Measurements from ENCODE around the gene RHOH. TPM values are rescaled to one million over a fixed set of nuclear protein-coding genes. Genes with fewer than 3 reads are reported as not detected.

The RHOH gene
- total RNA-seq, 1 donor from 2014 or later: 0.38 TPM

DNA sequence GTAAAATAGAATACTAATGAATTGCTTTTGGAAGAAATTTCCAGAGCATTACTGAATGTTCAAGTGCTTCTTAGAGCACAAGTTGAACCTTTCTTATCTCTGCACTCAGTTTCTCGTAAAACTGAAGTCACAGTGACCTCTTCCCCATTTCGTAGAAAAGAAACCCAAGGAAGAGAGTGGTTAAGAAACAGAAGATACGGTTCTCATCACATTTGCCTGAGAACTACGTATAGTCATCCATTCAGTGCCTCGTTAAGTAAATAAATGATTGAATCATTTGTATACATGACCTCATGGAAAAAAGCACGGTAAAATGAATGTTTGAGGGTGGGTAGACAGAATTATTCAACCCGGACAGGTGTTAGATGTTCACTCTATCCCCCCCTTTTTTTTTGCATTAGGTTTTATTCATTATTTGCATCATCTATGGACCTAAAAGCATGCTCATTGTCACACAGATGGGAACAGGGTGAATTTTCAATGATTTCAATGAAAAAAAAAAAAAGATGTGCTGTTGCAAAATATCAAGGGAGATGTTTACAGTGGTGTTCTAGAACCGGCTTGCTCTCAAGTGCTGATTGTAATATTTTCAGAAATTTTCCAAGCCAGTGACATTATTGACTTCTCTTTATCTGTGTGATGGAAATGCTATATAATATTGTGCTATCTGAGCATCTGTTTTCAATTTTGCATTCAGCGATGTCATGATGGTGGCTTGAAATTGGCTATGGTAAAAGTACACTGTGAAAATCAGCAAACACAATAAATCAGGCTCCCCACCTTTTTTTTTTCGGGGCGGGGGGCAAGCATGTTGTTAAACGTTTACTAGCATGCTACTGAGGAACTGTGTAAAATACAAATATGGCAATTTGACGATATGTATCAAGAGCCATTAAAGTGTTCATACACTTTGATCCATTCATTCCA lies 4.3 kb downstream of the RHOH start:
- intact Hi-C loops (cut with DNase I): no loop called here
- DNase-seq: no peak
- no peak for ATAC-seq (ENCODE audit: poor library complexity)

GRCh38 chr4:40201898-40202297 lies 5.1 kb downstream of the RHOH start:
- ATAC-seq (ENCODE audit: poor library complexity) (no peak), DNase-seq (no peak)
- intact Hi-C loops (cut with DNase I): no loop called here

- no peak for ATAC-seq (ENCODE audit: poor library complexity)
- no peak for DNase-seq
- intact Hi-C loops (cut with DNase I): no loop called here
Measured at GRCh38 chr4:40202474-40202873, 5.6 kb downstream of the RHOH start.

DNA sequence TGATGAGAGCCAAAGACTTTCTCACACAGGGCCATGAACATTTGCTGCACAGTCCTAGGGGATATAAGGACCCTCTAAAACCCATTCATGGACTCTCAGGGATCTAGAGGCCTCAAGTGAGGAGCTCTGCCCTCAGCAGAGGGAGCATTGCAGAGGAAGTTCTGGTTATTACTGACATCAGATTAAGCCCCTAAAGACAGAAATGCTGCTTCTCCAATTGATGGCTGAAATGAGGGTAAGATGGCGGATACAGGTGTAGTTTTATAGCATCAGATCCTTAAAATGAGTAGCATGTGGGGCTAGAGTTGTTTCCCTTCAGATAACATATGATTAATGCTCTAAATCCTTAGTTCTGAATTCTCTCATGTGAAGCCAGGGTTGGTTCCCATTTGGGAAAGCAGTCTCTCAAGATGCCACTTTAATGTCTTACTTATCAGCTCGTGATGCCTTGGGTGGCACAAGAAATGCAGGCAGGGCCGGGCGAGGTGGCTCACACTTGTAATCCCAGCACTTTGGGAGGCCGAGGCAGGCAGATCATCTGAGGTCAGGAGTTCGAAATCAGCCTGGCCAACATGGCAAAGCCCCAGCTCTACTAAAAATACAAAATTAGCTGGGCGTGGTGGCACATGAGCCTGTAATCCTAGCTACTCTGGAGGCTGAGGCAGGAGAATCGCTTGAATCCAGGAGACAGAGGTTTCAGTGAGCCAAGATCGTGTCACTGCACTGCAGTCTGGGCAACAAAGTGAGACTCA lies 7.9 kb downstream of the RHOH start:
- no peak for ATAC-seq (ENCODE audit: poor library complexity)
- intact Hi-C loops (cut with DNase I): no loop called here
- DNase-seq: no peak

- DNase-seq: no peak
- no peak for ATAC-seq (ENCODE audit: poor library complexity)
- intact Hi-C loops (cut with DNase I): no loop called here
Measured at GRCh38 chr4:40205259-40206198, 8.7 kb downstream of the RHOH start.

GRCh38 chr4:40206426-40206825 lies 9.6 kb downstream of the RHOH start:
- intact Hi-C loops (cut with DNase I): no loop called here
- DNase-seq (no peak), ATAC-seq (ENCODE audit: poor library complexity) (no peak)

DNA sequence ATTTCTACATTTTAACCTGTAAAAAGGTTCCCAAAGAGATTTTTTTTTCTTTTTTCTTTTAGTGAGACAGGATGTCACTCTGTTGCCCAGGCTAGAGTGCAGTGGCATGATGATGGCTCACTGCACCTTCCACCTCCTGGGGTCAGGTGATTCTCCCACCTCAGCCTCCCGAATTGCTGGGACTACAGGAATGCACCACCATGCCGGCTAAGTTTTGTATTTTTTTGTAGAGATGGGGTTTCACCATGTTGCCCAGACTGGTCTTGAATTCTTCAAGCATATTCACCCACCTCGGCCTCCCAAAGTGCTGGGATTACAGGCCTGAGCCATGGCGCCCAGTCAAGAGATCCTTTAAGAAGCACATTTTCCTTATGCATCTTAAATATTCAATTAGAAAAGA lies 12.6 kb downstream of the RHOH start:
- no peak for DNase-seq
- ATAC-seq (ENCODE audit: poor library complexity): no peak
- intact Hi-C loops (cut with DNase I): no loop called here

DNA sequence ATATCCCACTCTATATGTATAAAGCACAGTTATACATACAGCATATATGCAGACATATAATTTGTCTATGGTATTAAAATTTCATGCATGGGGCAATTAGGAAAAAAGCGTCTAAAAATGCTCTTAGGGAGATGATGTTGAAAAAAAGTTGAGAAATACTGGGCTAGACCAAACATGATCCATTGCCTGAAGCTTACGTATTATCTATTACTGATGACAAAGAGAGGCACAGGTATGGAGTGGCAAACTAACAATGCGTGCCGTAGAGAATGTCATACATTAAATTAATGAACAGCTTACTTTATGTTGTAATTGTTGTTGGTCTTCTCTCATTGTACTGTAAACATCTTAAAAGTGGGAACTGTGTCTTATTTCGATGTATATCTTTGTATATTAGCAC lies 13.9 kb downstream of the RHOH start:
- DNase-seq: no peak
- ATAC-seq (ENCODE audit: poor library complexity): no peak
- intact Hi-C loops (cut with DNase I): no loop called here

GRCh38 chr4:40211224-40212185 lies 14.7 kb downstream of the RHOH start:
- intact Hi-C loops (cut with DNase I): no loop called here
- no peak for DNase-seq
- ATAC-seq (ENCODE audit: poor library complexity): no peak

GRCh38 chr4:40212674-40213527 lies 16.1 kb downstream of the RHOH start:
- ATAC-seq (ENCODE audit: poor library complexity) (no peak), DNase-seq (no peak)
- intact Hi-C loops (cut with DNase I): no loop called here

DNA sequence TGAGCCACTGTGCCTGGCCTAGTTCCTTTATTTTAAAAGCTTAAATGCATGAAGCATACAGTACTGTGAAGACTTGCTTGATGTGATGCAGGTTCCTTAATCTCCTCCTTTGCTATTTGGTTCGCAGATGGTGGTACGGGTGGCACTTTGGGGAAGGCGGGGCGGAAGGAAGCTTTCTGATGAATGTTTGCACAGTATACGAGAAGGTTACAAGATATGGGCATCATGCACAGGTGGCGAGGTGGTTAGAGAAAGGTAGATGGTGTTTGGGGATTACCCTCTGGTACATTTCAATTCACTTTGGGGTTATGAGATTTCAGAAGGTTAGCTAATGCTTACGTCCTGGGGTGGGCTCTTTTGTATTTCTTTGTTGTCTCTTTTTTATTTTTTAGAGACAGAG lies 17.2 kb downstream of the RHOH start:
- DNase-seq: no peak
- no peak for ATAC-seq (ENCODE audit: poor library complexity)
- intact Hi-C loops (cut with DNase I): no loop called here

GRCh38 chr4:40214661-40215418 lies 18.0 kb downstream of the RHOH start:
- no peak for ATAC-seq (ENCODE audit: poor library complexity)
- no peak for DNase-seq
- intact Hi-C loops (cut with DNase I): no loop called here

DNA sequence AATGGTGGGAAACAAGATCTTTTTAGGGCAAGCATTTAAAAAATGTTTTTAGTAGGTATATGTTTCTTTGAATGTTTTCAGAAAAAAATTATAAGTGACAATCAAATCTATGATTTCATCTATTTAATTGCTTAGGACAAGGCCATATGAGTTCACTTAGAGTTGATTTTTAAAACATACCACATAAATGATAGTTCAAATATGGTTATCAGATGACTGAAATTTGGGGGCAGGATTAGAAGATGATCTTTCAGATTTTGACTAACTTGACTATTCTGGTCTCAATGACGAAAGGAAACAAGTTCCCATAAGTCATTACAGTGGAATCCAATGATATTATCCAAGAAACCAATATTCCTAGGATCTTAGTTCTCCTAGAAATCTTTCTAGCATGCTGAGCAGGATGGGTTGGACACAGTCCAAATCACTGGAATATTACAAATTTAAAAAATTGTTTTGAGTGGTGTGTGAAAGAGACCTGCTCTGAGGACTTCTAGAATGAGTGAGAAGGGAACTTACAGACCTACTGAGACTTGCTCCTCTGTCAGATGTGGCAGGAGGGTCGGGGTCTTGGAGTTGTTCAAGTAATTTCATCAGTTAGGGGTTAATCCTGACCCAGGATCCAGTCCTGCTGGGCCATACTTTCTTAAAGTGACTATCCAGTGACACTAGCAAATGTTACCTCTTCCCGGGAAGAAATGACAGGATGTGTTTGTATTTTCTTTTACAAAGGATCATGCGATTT lies 20.0 kb downstream of the RHOH start:
- intact Hi-C loops (cut with DNase I): no loop called here
- DNase-seq (no peak), ATAC-seq (ENCODE audit: poor library complexity) (no peak)

- DNase-seq (no peak), ATAC-seq (ENCODE audit: poor library complexity) (no peak)
- intact Hi-C loops (cut with DNase I): no loop called here
Measured at GRCh38 chr4:40221744-40222143, 24.9 kb downstream of the RHOH start.

- intact Hi-C loops (cut with DNase I): no loop called here
- ATAC-seq (ENCODE audit: poor library complexity) (no peak), DNase-seq (no peak)
Measured at GRCh38 chr4:40223343-40223742, 26.5 kb downstream of the RHOH start.

GRCh38 chr4:40224432-40224831 lies 27.6 kb downstream of the RHOH start:
- intact Hi-C loops (cut with DNase I): no loop called here
- DNase-seq: no peak
- no peak for ATAC-seq (ENCODE audit: poor library complexity)
